ENCODE data around the gene EHD4.

The EHD4 gene

GRCh38 chr15:41856262-41856661, 116.1 kb downstream of the EHD4 start:
- no peaks in the 10 kb centered on the region for H3K9me3 ChIP-seq (ENCODE audit: control insufficient read depth, insufficient read depth, low read depth, low read length)
- H3K27ac ChIP-seq (ENCODE audit: extremely low read depth, low read depth, low read length), result no peak overlapping the region
- no peaks in the 10 kb centered on the region for H3K36me3 ChIP-seq (ENCODE audit: control insufficient read depth in 2 of 2, insufficient read depth in 1 of 2, low read length in 2 of 2)
- CTCF ChIA-PET, result no interaction called here
- no peak for TF ChIP-seq RBAK (tag by site-specific recombination; IDR thresholded peaks at IDR 0.05)
- TF ChIP-seq, protein P1, sequence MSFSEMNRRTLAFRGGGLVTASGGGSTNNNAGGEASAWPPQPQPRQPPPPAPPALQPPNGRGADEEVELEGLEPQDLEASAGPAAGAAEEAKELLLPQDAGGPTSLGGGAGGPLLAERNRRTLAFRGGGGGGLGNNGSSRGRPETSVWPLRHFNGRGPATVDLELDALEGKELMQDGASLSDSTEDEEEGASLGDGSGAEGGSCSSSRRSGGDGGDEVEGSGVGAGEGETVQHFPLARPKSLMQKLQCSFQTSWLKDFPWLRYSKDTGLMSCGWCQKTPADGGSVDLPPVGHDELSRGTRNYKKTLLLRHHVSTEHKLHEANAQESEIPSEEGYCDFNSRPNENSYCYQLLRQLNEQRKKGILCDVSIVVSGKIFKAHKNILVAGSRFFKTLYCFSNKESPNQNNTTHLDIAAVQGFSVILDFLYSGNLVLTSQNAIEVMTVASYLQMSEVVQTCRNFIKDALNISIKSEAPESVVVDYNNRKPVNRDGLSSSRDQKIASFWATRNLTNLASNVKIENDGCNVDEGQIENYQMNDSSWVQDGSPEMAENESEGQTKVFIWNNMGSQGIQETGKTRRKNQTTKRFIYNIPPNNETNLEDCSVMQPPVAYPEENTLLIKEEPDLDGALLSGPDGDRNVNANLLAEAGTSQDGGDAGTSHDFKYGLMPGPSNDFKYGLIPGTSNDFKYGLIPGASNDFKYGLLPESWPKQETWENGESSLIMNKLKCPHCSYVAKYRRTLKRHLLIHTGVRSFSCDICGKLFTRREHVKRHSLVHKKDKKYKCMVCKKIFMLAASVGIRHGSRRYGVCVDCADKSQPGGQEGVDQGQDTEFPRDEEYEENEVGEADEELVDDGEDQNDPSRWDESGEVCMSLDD (tag by site-specific recombination; IDR thresholded peaks at IDR 0.05), result no peak
- no peak for TF ChIP-seq ZNF214 (tag by site-specific recombination; IDR thresholded peaks at IDR 0.05; ENCODE audit: borderline replicate concordance)
- TF ChIP-seq, protein P2, sequence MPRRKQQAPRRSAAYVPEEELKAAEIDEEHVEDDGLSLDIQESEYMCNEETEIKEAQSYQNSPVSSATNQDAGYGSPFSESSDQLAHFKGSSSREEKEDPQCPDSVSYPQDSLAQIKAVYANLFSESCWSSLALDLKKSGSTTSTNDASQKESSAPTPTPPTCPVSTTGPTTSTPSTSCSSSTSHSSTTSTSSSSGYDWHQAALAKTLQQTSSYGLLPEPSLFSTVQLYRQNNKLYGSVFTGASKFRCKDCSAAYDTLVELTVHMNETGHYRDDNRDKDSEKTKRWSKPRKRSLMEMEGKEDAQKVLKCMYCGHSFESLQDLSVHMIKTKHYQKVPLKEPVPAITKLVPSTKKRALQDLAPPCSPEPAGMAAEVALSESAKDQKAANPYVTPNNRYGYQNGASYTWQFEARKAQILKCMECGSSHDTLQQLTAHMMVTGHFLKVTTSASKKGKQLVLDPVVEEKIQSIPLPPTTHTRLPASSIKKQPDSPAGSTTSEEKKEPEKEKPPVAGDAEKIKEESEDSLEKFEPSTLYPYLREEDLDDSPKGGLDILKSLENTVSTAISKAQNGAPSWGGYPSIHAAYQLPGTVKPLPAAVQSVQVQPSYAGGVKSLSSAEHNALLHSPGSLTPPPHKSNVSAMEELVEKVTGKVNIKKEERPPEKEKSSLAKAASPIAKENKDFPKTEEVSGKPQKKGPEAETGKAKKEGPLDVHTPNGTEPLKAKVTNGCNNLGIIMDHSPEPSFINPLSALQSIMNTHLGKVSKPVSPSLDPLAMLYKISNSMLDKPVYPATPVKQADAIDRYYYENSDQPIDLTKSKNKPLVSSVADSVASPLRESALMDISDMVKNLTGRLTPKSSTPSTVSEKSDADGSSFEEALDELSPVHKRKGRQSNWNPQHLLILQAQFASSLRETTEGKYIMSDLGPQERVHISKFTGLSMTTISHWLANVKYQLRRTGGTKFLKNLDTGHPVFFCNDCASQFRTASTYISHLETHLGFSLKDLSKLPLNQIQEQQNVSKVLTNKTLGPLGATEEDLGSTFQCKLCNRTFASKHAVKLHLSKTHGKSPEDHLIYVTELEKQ (tag by site-specific recombination; IDR thresholded peaks at IDR 0.05; ENCODE audit: borderline replicate concordance), result no peak
- no peak for TF ChIP-seq HOXA7 (CRISPR knock-in tag; IDR thresholded peaks at IDR 0.05; ENCODE audit: borderline replicate concordance)
- peak; percentile 66 for TF ChIP-seq EGR2 (tag by site-specific recombination; IDR thresholded peaks at IDR 0.05; ENCODE audit: low read depth)
- TF ChIP-seq ZFHX2 (tag by site-specific recombination; conservative IDR thresholded peaks at IDR 0.05), result peak; percentile 76
- no peak for TF ChIP-seq ZBTB44 (tag by site-specific recombination; IDR thresholded peaks at IDR 0.05)
- POLR2A ChIA-PET, result no interaction called here
- no peak overlapping the region for H3K4me3 ChIP-seq (ENCODE audit: low read depth, low read length)
- no peaks in the 10 kb centered on the region for H3K4me1 ChIP-seq (ENCODE audit: control insufficient read depth, insufficient read depth, low read length)

DNA sequence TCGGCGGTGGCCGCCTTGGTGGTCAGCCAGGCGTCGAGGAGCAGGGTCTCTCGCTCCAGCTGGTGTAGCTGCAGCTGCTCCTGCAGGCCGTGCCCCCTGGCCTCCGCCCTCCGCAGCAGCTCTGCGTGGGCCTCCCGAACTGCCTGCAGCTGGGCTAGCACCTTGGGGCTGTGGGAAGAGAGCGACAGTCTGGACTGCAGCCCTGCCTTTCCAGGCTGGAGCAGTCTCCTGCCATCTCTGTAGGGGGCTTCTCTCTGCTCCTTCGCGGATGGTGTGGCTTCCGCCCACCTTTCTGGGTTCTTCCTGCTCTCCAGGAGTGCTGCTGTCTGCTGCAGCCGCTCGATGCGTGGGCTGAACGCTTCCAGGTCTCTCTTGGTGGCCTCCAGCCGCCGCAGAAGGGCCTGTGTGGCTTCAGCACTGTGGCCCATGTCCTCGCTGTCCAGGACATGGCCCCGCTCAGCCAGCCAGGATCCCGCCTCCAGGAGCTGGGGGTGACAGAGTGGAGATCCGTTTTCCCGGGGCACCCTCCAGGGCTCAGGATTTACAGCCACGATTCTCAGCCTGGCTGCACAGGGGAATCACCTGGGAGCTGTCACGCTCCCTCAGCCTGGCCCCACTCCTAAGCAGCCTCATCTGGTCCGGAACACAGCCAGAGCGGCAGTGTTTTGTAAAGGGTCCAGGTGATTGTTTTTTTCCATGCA, 116.9 kb downstream of the EHD4 start:
- H3K4me1 ChIP-seq (ENCODE audit: control insufficient read depth, insufficient read depth, low read length), result no peaks in the 10 kb centered on the region
- CTCF ChIA-PET, result no interaction called here
- H3K4me3 ChIP-seq (ENCODE audit: low read depth, low read length), result no peak overlapping the region
- POLR2A ChIA-PET, result no interaction called here
- H3K9me3 ChIP-seq (ENCODE audit: control insufficient read depth, insufficient read depth, low read depth, low read length), result no peaks in the 10 kb centered on the region
- no peaks in the 10 kb centered on the region for H3K36me3 ChIP-seq (ENCODE audit: control insufficient read depth in 2 of 2, insufficient read depth in 1 of 2, low read length in 2 of 2)
- TF ChIP-seq ZNF600 (tag by site-specific recombination; IDR thresholded peaks at IDR 0.05) (peak; percentile 86), EGR2 (tag by site-specific recombination; IDR thresholded peaks at IDR 0.05; ENCODE audit: low read depth) (peak; percentile 60; the same call in 1 of the 2 replicates), ZFHX2 (tag by site-specific recombination; conservative IDR thresholded peaks at IDR 0.05) (peak; percentile 62), GLIS1 (tag by site-specific recombination; IDR thresholded peaks at IDR 0.05) (peak; percentile 51), ZNF404 (tag by site-specific recombination; IDR thresholded peaks at IDR 0.05) (no peak), ZIC2 (tag by site-specific recombination; IDR thresholded peaks at IDR 0.05) (no peak; the same call in 1 of the 2 replicates)
- TF ChIP-seq, protein P3, sequence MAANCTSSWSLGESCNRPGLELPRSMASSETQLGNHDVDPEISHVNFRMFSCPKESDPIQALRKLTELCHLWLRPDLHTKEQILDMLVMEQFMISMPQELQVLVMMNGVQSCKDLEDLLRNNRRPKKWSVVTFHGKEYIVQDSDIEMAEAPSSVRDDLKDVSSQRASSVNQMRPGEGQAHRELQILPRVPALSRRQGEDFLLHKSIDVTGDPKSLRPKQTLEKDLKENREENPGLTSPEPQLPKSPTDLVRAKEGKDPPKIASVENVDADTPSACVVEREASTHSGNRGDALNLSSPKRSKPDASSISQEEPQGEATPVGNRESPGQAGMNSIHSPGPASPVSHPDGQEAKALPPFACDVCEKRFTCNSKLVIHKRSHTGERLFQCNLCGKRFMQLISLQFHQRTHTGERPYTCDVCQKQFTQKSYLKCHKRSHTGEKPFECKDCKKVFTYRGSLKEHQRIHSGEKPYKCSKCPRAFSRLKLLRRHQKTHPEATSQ (tag by site-specific recombination; IDR thresholded peaks at IDR 0.05), result no peak
- no peak overlapping the region for H3K27ac ChIP-seq (ENCODE audit: extremely low read depth, low read depth, low read length)

All from HEK293 (cell line).